Measurements from ENCODE around the gene MYO18A. TPM values are rescaled to one million over a fixed set of nuclear protein-coding genes. Genes with fewer than 3 reads are reported as not detected.

The MYO18A gene
- total RNA-seq, 1 donor from 2014 or later, result 45.9 TPM

GRCh38 chr17:29162909-29163341, 17.3 kb downstream of the MYO18A start:
- Histone ChIP-seq H3K4me2 (ENCODE audit: low read length) (no peak overlapping the region), H3K9me3 (ENCODE audit: insufficient read depth, low read depth, low read length) (no peaks in the 10 kb centered on the region), H2AFZ (ENCODE audit: low read depth, low read length) (no peak overlapping the region), H3K9ac (ENCODE audit: low read length) (no peak overlapping the region), H3K27me3 (ENCODE audit: insufficient read depth, low read length) (peaks cover 10% of the 10 kb centered on the region), H3K27ac (ENCODE audit: low read depth, low read length) (no peak overlapping the region), H3K4me3 (ENCODE audit: insufficient read depth, low read depth, low read length) (no peak overlapping the region), H3K4me1 (ENCODE audit: insufficient read depth, low read length) (peaks cover 20% of the 10 kb centered on the region), H4K20me1 (ENCODE audit: insufficient read depth, low read length) (peaks cover 87% of the 10 kb centered on the region), H3K79me2 (ENCODE audit: insufficient read depth, low read length) (no peaks in the 10 kb centered on the region), H3K36me3 (ENCODE audit: insufficient read depth, low read length) (no peaks in the 10 kb centered on the region)
- H3K36me3 Mint-ChIP-seq (ENCODE audit: low read depth, unreplicated experiment), result peaks cover 22% of the 10 kb centered on the region
- no peak for DNase-seq (ENCODE audit: low read depth)
- no peak overlapping the region for H3K27ac Mint-ChIP-seq (ENCODE audit: unreplicated experiment)
- H3K4me1 Mint-ChIP-seq (ENCODE audit: low read depth, unreplicated experiment), result peaks cover 23% of the 10 kb centered on the region
- H3K9me3 Mint-ChIP-seq (ENCODE audit: unreplicated experiment), result no peaks in the 10 kb centered on the region
- no peak overlapping the region for H3K4me3 Mint-ChIP-seq (ENCODE audit: unreplicated experiment)
- TF ChIP-seq, protein P1, sequence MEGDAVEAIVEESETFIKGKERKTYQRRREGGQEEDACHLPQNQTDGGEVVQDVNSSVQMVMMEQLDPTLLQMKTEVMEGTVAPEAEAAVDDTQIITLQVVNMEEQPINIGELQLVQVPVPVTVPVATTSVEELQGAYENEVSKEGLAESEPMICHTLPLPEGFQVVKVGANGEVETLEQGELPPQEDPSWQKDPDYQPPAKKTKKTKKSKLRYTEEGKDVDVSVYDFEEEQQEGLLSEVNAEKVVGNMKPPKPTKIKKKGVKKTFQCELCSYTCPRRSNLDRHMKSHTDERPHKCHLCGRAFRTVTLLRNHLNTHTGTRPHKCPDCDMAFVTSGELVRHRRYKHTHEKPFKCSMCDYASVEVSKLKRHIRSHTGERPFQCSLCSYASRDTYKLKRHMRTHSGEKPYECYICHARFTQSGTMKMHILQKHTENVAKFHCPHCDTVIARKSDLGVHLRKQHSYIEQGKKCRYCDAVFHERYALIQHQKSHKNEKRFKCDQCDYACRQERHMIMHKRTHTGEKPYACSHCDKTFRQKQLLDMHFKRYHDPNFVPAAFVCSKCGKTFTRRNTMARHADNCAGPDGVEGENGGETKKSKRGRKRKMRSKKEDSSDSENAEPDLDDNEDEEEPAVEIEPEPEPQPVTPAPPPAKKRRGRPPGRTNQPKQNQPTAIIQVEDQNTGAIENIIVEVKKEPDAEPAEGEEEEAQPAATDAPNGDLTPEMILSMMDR (IDR thresholded peaks at IDR 0.05; ENCODE audit: insufficient read depth, low read depth, low read length), result no peak
- TF ChIP-seq EZH2 (IDR thresholded peaks at IDR 0.05; ENCODE audit: insufficient read depth, low read length), result no peak
- no peaks in the 10 kb centered on the region for H3K27me3 Mint-ChIP-seq (ENCODE audit: low read depth, unreplicated experiment)
- FAIRE-seq, result no peak

GRCh38 chr17:29162082-29162908, 17.9 kb downstream of the MYO18A start:
- no peaks in the 10 kb centered on the region for H3K9me3 ChIP-seq (ENCODE audit: insufficient read depth, low read depth, low read length)
- peaks cover 10% of the 10 kb centered on the region for H3K27me3 ChIP-seq (ENCODE audit: insufficient read depth, low read length)
- no peak overlapping the region for H3K27ac Mint-ChIP-seq (ENCODE audit: unreplicated experiment)
- H3K4me3 ChIP-seq (ENCODE audit: insufficient read depth, low read depth, low read length), result no peak overlapping the region
- H3K9ac ChIP-seq (ENCODE audit: low read length), result no peak overlapping the region
- FAIRE-seq, result no peak
- no peak overlapping the region for H2AFZ ChIP-seq (ENCODE audit: low read depth, low read length)
- DNase-seq (ENCODE audit: low read depth), result no peak
- peaks cover 22% of the 10 kb centered on the region for H3K36me3 Mint-ChIP-seq (ENCODE audit: low read depth, unreplicated experiment)
- peaks cover 82% of the 10 kb centered on the region for H4K20me1 ChIP-seq (ENCODE audit: insufficient read depth, low read length)
- no peaks in the 10 kb centered on the region for H3K36me3 ChIP-seq (ENCODE audit: insufficient read depth, low read length)
- H3K27ac ChIP-seq (ENCODE audit: low read depth, low read length), result no peak overlapping the region
- no peak overlapping the region for H3K4me3 Mint-ChIP-seq (ENCODE audit: unreplicated experiment)
- no peaks in the 10 kb centered on the region for H3K9me3 Mint-ChIP-seq (ENCODE audit: unreplicated experiment)
- H3K4me1 Mint-ChIP-seq (ENCODE audit: low read depth, unreplicated experiment), result peaks cover 26% of the 10 kb centered on the region
- peaks cover 24% of the 10 kb centered on the region for H3K4me1 ChIP-seq (ENCODE audit: insufficient read depth, low read length)
- H3K79me2 ChIP-seq (ENCODE audit: insufficient read depth, low read length), result no peaks in the 10 kb centered on the region
- H3K27me3 Mint-ChIP-seq (ENCODE audit: low read depth, unreplicated experiment), result no peaks in the 10 kb centered on the region
- no peak overlapping the region for H3K4me2 ChIP-seq (ENCODE audit: low read length)
- TF ChIP-seq, protein P1 (IDR thresholded peaks at IDR 0.05; ENCODE audit: insufficient read depth, low read depth, low read length), result no peak
- TF ChIP-seq EZH2 (IDR thresholded peaks at IDR 0.05; ENCODE audit: insufficient read depth, low read length), result no peak

DNA sequence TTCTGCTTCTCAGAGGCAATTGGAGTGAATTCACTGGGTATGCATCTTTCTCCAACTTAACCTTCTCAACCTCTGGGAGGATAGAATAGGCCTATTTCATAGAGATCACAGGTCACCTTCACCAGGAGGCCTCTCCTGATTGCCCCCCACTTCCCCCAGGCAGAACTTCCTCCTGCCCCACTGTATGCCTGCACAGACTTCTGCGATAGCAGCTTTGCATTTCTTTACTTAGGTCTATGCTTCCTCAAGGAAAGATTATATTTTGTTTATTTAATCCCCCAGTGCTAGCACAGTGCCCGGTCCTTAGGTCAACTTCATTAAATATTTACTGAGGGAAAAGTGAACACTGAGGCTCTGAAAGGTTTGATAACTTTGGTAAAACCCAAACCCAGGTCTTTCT, 19.9 kb downstream of the MYO18A start:
- no peak for DNase-seq (ENCODE audit: low read depth)
- Histone ChIP-seq H3K27ac (ENCODE audit: low read depth, low read length) (no peak overlapping the region), H4K20me1 (ENCODE audit: insufficient read depth, low read length) (peaks cover 74% of the 10 kb centered on the region), H3K27me3 (ENCODE audit: insufficient read depth, low read length) (peaks cover 9% of the 10 kb centered on the region), H3K4me2 (ENCODE audit: low read length) (no peak overlapping the region), H3K79me2 (ENCODE audit: insufficient read depth, low read length) (no peaks in the 10 kb centered on the region), H3K4me3 (ENCODE audit: insufficient read depth, low read depth, low read length) (no peak overlapping the region), H2AFZ (ENCODE audit: low read depth, low read length) (no peak overlapping the region), H3K9me3 (ENCODE audit: insufficient read depth, low read depth, low read length) (no peaks in the 10 kb centered on the region), H3K4me1 (ENCODE audit: insufficient read depth, low read length) (peaks cover 44% of the 10 kb centered on the region), H3K36me3 (ENCODE audit: insufficient read depth, low read length) (no peaks in the 10 kb centered on the region), H3K9ac (ENCODE audit: low read length) (no peak overlapping the region)
- no peak for FAIRE-seq
- peaks cover 42% of the 10 kb centered on the region for H3K4me1 Mint-ChIP-seq (ENCODE audit: low read depth, unreplicated experiment)
- no peak overlapping the region for H3K27ac Mint-ChIP-seq (ENCODE audit: unreplicated experiment)
- TF ChIP-seq EZH2 (IDR thresholded peaks at IDR 0.05; ENCODE audit: insufficient read depth, low read length), result no peak
- TF ChIP-seq, protein P1 (IDR thresholded peaks at IDR 0.05; ENCODE audit: insufficient read depth, low read depth, low read length), result no peak
- peaks cover 17% of the 10 kb centered on the region for H3K36me3 Mint-ChIP-seq (ENCODE audit: low read depth, unreplicated experiment)
- no peak overlapping the region for H3K4me3 Mint-ChIP-seq (ENCODE audit: unreplicated experiment)
- no peaks in the 10 kb centered on the region for H3K27me3 Mint-ChIP-seq (ENCODE audit: low read depth, unreplicated experiment)
- no peaks in the 10 kb centered on the region for H3K9me3 Mint-ChIP-seq (ENCODE audit: unreplicated experiment)
